GM12878 (cell line): ENCODE results near the gene EDEM3. TPM values are rescaled to one million over a fixed set of nuclear protein-coding genes. Genes with fewer than 3 reads are reported as not detected.

Experiments
- ATAC-seq: fragments of 200-7000 bp; cut with Tn5 transposase; 3 replicates; pipeline ENCODE4 v1.9.1; 2020; ENCODE audit warnings: mild to moderate bottlenecking, moderate library complexity
- BruUV-seq: library from RNA; stranded (reverse); fragments of 400-500 nt; replicated peaks from 2 replicates; lab custom pipeline; 2021; lab: Mats Ljungman, UMichigan
- CTCF ChIA-PET: fragments of 300-600 bp; sonication (Branson Sonifier 250); formaldehyde crosslinking; extraction: SDS; loops from one replicate; lab custom pipeline; 2021; ENCODE audit warnings: inconsistent platforms; lab: Yijun Ruan, JAX
- POLR2A ChIA-PET: fragments of 350-600 bp; formaldehyde crosslinking; extraction: SDS; loops from one replicate; lab custom pipeline; 2021; ENCODE audit warnings: inconsistent platforms; lab: Charles Lee
- RAD21 ChIA-PET: fragments of 300-600 bp; sonication (Branson Sonifier 250); formaldehyde crosslinking; loops from one replicate; lab custom pipeline; 2023; ENCODE audit warnings: antibody characterized with exemption; ENCODE audit not compliant: unreplicated experiment; lab: Charles Lee
- SMC1A ChIA-PET: fragments of 300-600 bp; sonication (Branson Sonifier 250); formaldehyde crosslinking; loops from one replicate; lab custom pipeline; 2023; ENCODE audit not compliant: unreplicated experiment, uncharacterized antibody; lab: Charles Lee
- DNase-seq: peaks from one replicate; pipeline ENCODE4 v3.0.0-alpha.2; 2011; ENCODE audit warnings: low read depth, low spot score
- FAIRE-seq: peaks from 3 replicates; lab custom pipeline; 2011; peaks lifted over from hg19 to GRCh38; lab: Jason Lieb, UNC
- H2AFZ ChIP-seq: 2 replicates; pipeline ENCODE4 v1.6.0; 2011; ENCODE audit warnings: low read depth, low read length, control low read depth; ENCODE audit not compliant: control insufficient read depth
- H3K27ac ChIP-seq: 2 replicates; pipeline ENCODE4 v1.5.1; 2011; ENCODE audit warnings: control low read depth; ENCODE audit not compliant: control insufficient read depth, insufficient read depth
- H3K27me3 ChIP-seq, 2 experiments: replicated peaks in 1 of 2; 2 replicates each; pipeline versions ENCODE4 v1.6.0 to v1.6.1; 2011; ENCODE audit warnings: low read length in 1 of 2; ENCODE audit not compliant: control insufficient read depth in 2 of 2, insufficient read depth in 2 of 2
- H3K36me3 ChIP-seq, 2 experiments: 2 replicates each; pipeline ENCODE4 v1.5.1; 2011; ENCODE audit warnings: low read length in 1 of 2; ENCODE audit not compliant: control insufficient read depth in 2 of 2, insufficient read depth in 2 of 2
- H3K4me1 ChIP-seq: 2 replicates; pipeline ENCODE4 v1.6.1; 2011; ENCODE audit warnings: mild to moderate bottlenecking, low read length, moderate library complexity, mixed read lengths; ENCODE audit not compliant: control insufficient read depth, insufficient read depth
- H3K4me2 ChIP-seq: 2 replicates; pipeline ENCODE4 v1.6.0; 2011; ENCODE audit warnings: control low read depth; ENCODE audit not compliant: control insufficient read depth, insufficient read depth
- H3K4me3 ChIP-seq: fragments of 200-600 bp; sonication (generic); 2 replicates; pipeline ENCODE4 v1.5.1; 2016
- H3K79me2 ChIP-seq: 2 replicates; pipeline ENCODE4 v1.6.0; 2011; ENCODE audit warnings: low read length; ENCODE audit not compliant: control insufficient read depth, insufficient read depth
- H3K9ac ChIP-seq: 2 replicates; pipeline ENCODE4 v1.8.0; 2011; ENCODE audit warnings: low read length, control low read depth, mixed read lengths; ENCODE audit not compliant: control insufficient read depth, insufficient read depth
- H3K9me3 ChIP-seq: replicated peaks from 3 replicates; pipeline ENCODE4 v1.5.1; 2011; ENCODE audit warnings: mild to moderate bottlenecking, low read length; ENCODE audit not compliant: control insufficient read depth, insufficient read depth
- H4K20me1 ChIP-seq: 2 replicates; pipeline ENCODE4 v1.6.0; 2011; ENCODE audit not compliant: control insufficient read depth, insufficient read depth
- BMI1 ChIP-seq: fragments of 450-650 bp; IDR thresholded peaks from 2 replicates; pipeline ENCODE4 v1.6.1; 2016; ENCODE audit warnings: mild to moderate bottlenecking, moderate library complexity, borderline replicate concordance
- ETV6 ChIP-seq, 2 experiments: fragments of 450-650 bp in 1 of 2; IDR thresholded peaks in 1 of 2; conservative IDR thresholded peaks in 1 of 2; 2 replicates each; pipeline ENCODE4 v1.6.1; 2014; ENCODE audit warnings: antibody characterized with exemption in 1 of 2, borderline replicate concordance in 1 of 2, low read depth in 1 of 2, mild to moderate bottlenecking in 1 of 2, moderate library complexity in 1 of 2
- IRF3 ChIP-seq: fragments of 450-650 bp; IDR thresholded peaks from 2 replicates; pipeline ENCODE4 v1.6.1; 2014; ENCODE audit warnings: mild to moderate bottlenecking
- MTA3 ChIP-seq: IDR thresholded peaks from 2 replicates; pipeline ENCODE4 v1.6.1; 2012; ENCODE audit warnings: low read length, inconsistent platforms, borderline replicate concordance
- MYB ChIP-seq: fragments of 150-350 bp; IDR thresholded peaks from 2 replicates; pipeline ENCODE4 v1.6.1; 2014; ENCODE audit warnings: mild to moderate bottlenecking, low read depth, low read length, borderline replicate concordance
- MYC ChIP-seq: IDR thresholded peaks from 2 replicates; pipeline ENCODE4 v1.6.1; 2011; ENCODE audit warnings: mild to moderate bottlenecking, low read length, moderate library complexity, inconsistent platforms; ENCODE audit not compliant: insufficient read depth, insufficient replicate concordance, insufficient read length, severe bottlenecking
- POLR2AphosphoS2 ChIP-seq: IDR thresholded peaks from 2 replicates; pipeline ENCODE4 v1.6.1; 2011; ENCODE audit warnings: low read depth, mild to moderate bottlenecking, low read length, improper control_type of control experiment, moderate library complexity
- SP1 ChIP-seq: IDR thresholded peaks from one replicate; pipeline ENCODE4 v1.6.1; 2011; ENCODE audit warnings: low read depth, low read length
- SUPT20H ChIP-seq: IDR thresholded peaks from 2 replicates; pipeline ENCODE4 v1.6.1; 2011; ENCODE audit warnings: low read depth, mild to moderate bottlenecking, low read length, moderate library complexity, borderline replicate concordance; ENCODE audit not compliant: control insufficient read depth
- TCF12 ChIP-seq: IDR thresholded peaks from 2 replicates; pipeline ENCODE4 v1.6.1; 2011; ENCODE audit warnings: low read depth, mild to moderate bottlenecking, low read length
- YY1 ChIP-seq: IDR thresholded peaks from 2 replicates; pipeline ENCODE4 v1.6.1; 2011; ENCODE audit warnings: low read depth, mild to moderate bottlenecking, low read length
- ZBED1 ChIP-seq: IDR thresholded peaks from 2 replicates; pipeline ENCODE4 v1.6.1; 2016; ENCODE audit warnings: borderline replicate concordance
- WGBS: methylation state at CpG from one replicate; pipeline ENCODE4 v1.1.6; 2016; ENCODE audit warnings: low lambda C conversion rate; ENCODE audit not compliant: insufficient replicate concordance, insufficient coverage; ENCODE audit errors: missing lambda C conversion rate; 5-methylcytosine and 5-hydroxymethylcytosine counted together
- in situ Hi-C: fragments of 300-500 bp; cut with MboI; formaldehyde crosslinking; loops from 9 replicates; pipeline ENCODE4 v1.14.3; 2018; ENCODE audit warnings: mixed read lengths
- intact Hi-C: fragments of 100-400 bp; cut with micrococcal nuclease; formaldehyde crosslinking; loops from one replicate; pipeline ENCODE4 v1.14.2; 2022; ENCODE audit not compliant: unreplicated experiment
- polyA plus RNA-seq, 11 experiments: library from polyadenylated mRNA; depleted of rRNA in 4 of 11; unstranded in 6 of 11; stranded (reverse) in 5 of 11; fragments of >200 nt; fragmentation: Nextera tagmentation in 4 of 11; fragmentation: Illumina TruSeq in 1 of 11; extraction: Ambion mirVana in 4 of 11; extraction: Trizol in 1 of 11; gene quantifications; 1 replicate in 1 of 11; 2 replicates in 10 of 11; pipeline versions ENCODE4 v1.2.1 to v1.2.3, GENCODE V29; 2011 to 2016; ENCODE audit warnings: inconsistent platforms in 2 of 11, missing spikeins in 2 of 11, low read depth in 1 of 11
- total RNA-seq, 4 experiments: library from RNA; depleted of rRNA in 3 of 4; stranded (reverse); fragments of >200 nt in 3 of 4; fragmentation: Illumina TruSeq in 1 of 4; extraction: Trizol in 1 of 4; gene quantifications; 2 replicates each; pipeline versions ENCODE4 v1.2.1 to v1.2.3, GENCODE V29; 2013 to 2021

The EDEM3 gene
- total and polyA plus RNA-seq, 10 of the 15 experiments (the other 5 are each of a cell fraction or from before 2014, with no cell fraction given): 6.4 to 19.3 (median 14.3) TPM

DNA sequence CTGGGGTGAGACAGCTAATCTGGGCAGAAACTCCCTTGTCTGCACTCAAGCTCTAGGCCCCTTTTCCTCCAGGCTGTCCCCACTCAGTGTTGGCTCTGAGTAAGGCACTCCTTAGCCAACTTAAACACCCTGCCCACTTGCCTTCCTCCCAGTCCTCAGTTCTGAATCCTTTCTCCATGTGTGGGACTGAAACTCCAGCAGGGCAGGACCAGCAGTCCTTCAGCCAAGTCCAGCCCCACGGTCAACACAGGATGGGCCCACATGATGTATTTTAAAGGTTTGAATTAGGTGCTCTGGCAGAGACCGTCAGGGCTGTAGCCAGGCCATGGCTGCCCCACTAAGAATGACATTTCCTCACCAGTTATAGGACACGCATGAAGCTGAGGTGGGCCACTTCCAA is 107.8 kb downstream of the EDEM3 start:
- TF ChIP-seq SP1 (no peak), MYC (no peak), MYB (no peak), ETV6 (conservative IDR thresholded peaks at IDR 0.05 in 1 of 2, IDR thresholded peaks at IDR 0.05 in 1 of 2; ENCODE audit: borderline replicate concordance in 1 of 2, low read depth in 1 of 2) (no peak), BMI1 (no peak), ZBED1 (no peak), YY1 (no peak), TCF12 (no peak), MTA3 (no peak), IRF3 (no peak), POLR2AphosphoS2 (no peak), SUPT20H (no peak)
- WGBS: 63% methylated on average over 3 of the region's 3 CpGs

More for the DNA sequence above, 107.8 kb downstream of the EDEM3 start:
- intact Hi-C loops (no loop called here), in situ Hi-C loops (no loop called here)
- H3K4me3 ChIP-seq: no peak overlapping the region
- no peak overlapping the region for H2AFZ ChIP-seq
- no peaks in the 10 kb centered on the region for H3K36me3 ChIP-seq
- peaks cover 30% of the 10 kb centered on the region for H3K4me1 ChIP-seq
- H3K9ac ChIP-seq: no peak overlapping the region
- H3K9me3 ChIP-seq: no peaks in the 10 kb centered on the region; the same call in 1 of the 3 replicates
- no peak overlapping the region for H3K27ac ChIP-seq
- RAD21 ChIA-PET: no interaction called here
- H3K27me3 ChIP-seq: no peaks in the 10 kb centered on the region
- POLR2A ChIA-PET: no interaction called here
- ATAC-seq: no peak
- H3K79me2 ChIP-seq: no peaks in the 10 kb centered on the region
- BruUV-seq: no TSS peak
- H3K4me2 ChIP-seq: no peak overlapping the region
- CTCF ChIA-PET: no interaction called here
- H4K20me1 ChIP-seq: no peaks in the 10 kb centered on the region
- no peak for DNase-seq
- SMC1A ChIA-PET: no interaction called here
- FAIRE-seq: no peak
